Measurements from ENCODE around the gene TBK1.
"Not testable (repeated sequence)": the region's sequence is repeated elsewhere in the genome, so short reads cannot be mapped to it uniquely, and the experiment has no call there.

The TBK1 gene

DNA sequence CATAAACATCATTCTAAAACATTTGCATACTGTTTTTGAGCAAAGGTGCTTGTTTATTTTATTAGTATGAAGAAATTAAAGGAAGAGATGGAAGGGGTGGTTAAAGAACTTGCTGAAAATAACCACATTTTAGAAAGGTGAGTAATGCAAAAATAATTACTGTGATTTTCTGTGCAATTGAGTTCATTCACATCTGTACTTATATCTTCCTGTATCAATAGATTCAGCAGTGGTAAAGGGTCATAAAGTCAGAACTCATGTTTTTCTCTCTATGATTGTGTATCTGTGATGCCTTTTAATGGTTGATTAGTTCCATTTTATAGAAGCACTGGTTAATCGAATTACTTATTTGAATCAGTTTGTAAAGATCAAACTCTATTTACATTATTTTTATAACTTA, 46.0 kb downstream of the TBK1 start:
- no peak for DNase-seq

DNA sequence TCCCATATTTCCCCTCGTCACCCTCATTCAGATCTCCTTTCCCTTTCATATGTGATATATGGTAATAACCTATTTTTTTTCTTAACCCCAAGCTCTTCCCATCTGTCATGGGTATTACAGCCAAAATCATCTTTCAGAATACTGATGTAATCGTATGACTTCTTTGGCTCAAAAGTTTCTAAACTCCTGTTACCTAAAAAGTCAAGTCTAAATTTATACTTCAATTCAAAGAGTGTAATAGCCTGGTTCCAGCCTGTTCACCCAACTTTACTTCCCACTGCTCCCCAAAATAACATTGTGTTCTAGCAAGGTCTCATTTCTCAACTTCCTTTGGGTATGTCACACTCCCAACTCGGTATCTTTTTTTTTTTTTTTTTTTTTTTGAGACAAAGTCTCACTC, 48.5 kb downstream of the TBK1 start:
- DNase-seq = no peak

DNA sequence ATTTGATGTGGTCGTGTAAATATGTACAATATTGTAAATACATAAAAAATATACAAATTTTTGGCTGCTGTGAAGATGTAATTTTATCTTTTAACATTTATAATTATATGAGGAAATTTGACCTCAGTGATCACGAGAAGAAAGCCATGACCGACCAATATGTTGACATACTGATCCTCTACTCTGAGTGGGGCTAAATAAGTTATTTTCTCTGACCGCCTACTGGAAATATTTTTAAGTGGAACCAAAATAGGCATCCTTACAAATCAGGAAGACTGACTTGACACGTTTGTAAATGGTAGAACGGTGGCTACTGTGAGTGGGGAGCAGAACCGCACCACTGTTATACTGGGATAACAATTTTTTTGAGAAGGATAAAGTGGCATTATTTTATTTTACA, 49.6 kb downstream of the TBK1 start:
- no peak for DNase-seq

DNA sequence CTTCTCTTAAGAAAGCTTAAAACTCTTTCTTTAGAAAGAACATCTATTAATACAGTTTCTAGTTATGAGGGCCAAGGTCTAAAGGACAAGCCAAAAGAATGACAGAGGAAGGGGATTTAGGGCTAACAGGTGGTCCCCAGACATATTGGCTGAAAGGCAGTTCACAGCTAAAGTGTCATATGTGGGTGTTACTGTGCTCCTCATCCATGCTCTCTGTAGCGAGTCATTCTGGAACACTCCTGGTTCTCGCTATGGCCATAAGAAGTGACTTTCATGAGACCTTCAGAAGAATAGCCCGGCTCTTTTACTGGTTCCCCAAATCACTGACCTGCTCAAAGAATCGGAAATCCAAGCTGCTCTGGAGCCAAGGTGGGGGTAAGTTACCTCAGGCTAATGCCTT, 55.0 kb downstream of the TBK1 start:
- DNase-seq = no peak

DNA sequence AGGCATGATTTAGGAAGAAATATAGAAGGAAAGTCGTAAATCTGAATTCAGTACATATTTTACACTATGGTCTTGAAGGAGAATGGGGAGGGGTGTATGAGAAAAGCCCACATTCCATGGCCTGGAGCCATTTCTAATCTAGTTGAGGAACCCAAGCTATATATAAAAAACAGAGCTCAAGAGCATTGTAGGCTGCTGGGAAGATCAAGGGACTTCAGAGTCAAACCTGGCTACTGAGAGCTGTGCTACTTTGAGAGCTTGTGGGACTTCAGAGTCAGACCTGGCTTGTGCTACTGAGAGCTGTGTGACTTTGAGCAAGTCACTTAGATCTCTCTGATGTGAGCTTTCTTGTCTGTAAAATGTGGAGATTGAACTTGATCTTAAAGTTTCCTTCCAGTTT, 58.7 kb downstream of the TBK1 start:
- DNase-seq = no peak

DNA sequence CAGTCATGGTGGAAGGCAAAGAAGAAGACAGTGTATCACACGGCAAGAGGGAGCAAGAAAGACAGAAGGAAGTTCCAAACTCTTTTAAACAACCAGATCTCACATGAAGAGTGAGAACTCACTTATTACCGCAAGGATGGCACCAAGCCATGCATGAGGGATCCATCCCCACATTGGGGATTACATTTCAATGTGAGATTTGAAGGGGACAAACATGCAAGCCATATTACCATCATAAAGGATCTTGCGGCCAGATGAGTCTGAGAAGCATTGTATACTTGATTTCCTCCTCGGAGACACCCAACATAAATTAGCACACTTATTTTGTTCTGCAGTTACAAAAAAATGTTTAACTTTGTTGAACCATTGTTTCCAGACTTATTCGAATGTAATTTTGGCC, 66.5 kb downstream of the TBK1 start:
- no peak for DNase-seq

DNA sequence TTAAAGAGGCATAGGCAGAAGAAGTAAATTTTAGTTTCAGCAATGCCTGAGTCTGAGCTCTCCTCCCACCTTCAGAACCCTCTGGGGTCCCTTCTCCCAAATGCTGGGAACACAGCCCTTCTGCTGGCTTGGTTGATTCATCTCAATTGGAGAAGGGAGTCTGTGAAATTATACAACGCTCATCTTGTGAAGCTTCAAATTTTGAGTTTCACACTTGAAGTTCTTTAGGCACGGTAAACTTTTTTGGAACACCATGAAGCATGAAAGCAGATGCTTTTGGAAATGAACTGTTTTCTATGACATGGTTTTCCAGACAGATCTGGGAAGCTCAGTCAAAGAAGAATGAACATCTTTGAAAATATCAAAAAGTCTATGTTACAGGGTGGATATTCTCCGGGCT, 69.9 kb downstream of the TBK1 start:
- no peak for DNase-seq

DNA sequence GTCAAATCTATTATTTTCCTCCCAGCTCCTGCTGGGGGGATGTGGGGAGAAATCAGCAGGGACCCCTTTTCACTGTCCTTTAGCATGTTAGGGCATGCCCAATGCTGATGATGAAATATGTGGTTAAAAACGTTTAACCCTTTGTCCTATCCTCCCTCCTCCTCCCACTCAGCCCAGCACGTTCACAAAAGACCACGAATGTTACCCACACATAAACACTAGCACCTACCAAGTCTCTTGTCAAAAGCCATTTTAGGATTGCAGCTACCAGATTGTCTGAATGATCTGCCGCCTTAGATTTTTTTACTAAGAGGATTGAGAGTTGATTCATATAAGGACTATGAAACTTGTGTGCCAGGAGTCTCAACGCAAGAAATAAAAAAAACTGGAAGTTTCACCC, 70.4 kb downstream of the TBK1 start:
- no peak for DNase-seq

DNA sequence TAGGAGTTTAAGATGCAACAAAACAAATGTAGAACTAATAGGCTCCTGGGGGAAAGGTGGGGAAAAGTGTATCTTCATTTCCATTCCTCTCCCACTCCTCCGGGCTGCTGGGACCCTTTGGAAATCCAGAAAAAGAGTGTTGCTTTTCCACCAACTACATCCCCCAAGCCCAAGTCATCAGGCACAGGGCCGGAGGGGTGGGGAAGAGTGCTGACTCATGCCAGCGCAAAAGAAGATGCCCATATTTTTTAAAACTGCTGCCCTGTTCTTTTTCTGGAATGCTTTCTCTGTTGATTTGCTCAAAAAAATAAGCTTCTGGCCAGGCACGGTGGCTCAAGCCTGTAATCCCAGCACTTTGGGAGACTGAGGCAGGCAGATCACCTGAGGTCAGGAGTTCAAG, 70.9 kb downstream of the TBK1 start:
- no peak for DNase-seq

DNA sequence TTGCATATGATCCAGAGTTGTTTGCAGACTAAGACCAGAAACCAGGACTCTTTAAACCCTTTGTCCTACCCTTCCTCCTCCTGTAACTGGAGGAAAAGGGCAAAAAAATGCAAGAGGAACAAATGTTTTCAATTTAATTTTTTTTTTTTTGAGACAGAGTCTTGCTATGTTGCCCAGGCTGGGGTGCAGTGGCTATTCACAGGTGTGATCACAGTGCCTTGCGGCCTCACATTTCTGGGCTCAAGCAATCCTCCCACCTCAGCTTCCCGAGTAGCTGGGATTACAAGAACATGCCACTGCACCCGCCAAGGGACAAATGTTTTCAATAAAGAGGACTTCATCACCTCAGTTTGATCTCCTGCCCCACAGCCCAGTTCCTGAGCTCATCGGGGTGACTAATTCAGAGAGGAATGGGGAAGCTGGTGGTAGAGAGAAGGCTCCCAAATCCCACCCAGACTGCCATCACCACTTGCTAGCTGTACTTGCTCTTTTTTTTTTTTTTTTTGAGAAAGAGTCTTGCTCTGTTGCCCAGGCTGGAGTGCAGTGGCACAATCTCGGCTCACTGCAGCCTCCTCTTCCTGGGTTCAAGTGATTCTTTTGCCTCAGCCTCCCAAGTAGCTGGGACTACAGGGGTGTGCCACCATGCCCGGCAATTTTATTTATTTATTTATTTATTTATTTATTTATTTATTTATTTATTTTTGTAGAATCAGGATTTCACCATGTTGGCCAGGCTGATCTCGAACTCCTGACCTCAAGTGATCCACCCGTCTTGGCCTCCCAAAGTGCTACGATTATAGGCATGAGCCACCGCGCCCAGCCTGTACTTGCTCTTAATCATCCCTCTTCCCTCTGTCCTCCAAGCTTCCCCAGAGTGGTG, 71.9 kb downstream of the TBK1 start:
- not testable (repeated sequence) for DNase-seq

DNA sequence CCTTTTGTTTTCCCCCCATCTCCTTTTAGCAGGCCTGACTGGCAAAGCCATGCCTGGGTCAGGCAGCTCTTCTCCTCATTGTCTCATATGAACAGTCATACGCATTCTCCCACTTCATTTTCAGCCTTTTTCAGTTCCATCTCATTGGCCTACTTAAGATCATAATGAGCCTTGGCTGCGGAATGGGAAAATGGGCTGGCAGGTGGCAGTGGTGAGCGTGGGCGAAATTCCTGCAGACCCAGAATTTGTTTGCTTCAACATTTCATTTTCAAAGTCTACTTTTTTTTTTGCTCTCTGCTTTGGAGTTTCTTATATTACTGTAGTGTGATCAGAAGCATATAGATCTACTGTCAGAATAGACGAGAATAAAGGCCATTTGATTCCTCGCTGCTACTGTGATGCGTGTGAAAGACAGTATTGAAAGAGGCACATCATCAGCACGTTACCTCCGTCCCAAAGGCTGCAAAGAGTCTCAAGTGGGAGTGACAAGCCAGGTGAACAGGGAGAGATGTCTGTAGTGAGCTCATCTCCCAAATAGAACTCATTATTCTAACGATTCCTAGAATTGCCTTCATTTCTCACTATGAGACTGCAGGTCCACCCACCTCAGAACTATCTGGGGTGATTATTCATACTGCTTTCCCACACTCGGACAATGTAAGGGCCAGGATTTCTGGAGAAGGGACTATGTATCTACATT, 73.7 kb downstream of the TBK1 start:
- no peak for DNase-seq

DNA sequence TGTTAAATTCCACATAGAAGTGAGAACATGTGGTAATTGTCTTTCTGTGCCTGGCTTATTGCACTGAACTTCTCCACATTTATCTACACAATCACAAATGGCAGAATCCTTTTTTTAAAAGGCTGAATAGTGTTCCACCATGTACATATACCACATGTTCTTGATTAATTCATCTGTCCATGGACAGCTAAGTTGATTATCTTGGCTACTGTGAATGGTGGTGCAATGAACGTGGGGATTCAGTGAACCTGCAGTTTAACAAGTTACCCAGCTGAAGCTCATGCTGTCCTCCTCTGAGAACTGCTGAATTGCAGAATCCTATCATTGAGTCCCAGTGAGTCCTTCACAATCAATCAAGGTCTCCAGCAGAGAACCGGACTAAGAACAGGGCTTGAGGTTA, 74.9 kb downstream of the TBK1 start:
- no peak for DNase-seq

DNA sequence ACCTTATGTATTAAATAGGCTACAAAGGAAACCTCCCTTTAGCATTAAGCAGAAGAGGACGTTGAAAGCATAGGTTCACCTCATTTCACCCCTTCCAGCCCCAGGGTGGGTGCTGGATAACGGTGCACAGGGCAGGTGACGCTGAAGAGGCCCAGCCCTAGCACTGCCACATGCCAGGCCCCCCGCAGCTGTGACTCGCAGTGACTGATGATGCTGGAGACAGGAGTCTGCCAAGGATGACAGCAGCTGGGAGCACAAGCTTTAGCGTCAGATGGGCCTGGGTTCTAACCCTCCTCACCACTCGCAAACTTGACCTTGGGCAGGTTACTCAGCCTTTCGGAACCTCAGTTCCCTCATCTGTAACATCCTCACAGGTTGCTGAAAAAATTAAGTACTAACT, 76.7 kb downstream of the TBK1 start:
- no peak for DNase-seq

DNA sequence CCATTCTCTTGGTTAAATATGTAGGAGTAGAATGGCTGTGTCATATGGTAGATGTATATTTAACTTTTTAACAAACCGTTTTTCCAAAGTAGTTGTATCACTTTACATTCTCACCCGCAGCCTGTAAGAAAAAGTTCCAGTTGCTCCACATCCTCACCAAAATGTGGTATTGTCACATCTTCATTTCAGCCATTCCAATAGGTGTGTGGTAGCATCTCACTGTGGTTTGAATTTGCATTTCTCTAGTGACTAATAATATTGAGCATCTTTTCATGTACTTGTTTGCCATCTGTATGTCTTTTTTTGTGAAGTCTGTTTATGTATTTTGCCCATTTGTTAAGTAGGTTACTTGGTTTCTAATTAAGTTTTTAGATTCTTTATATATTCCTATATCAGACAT, 78.6 kb downstream of the TBK1 start:
- DNase-seq = no peak

DNA sequence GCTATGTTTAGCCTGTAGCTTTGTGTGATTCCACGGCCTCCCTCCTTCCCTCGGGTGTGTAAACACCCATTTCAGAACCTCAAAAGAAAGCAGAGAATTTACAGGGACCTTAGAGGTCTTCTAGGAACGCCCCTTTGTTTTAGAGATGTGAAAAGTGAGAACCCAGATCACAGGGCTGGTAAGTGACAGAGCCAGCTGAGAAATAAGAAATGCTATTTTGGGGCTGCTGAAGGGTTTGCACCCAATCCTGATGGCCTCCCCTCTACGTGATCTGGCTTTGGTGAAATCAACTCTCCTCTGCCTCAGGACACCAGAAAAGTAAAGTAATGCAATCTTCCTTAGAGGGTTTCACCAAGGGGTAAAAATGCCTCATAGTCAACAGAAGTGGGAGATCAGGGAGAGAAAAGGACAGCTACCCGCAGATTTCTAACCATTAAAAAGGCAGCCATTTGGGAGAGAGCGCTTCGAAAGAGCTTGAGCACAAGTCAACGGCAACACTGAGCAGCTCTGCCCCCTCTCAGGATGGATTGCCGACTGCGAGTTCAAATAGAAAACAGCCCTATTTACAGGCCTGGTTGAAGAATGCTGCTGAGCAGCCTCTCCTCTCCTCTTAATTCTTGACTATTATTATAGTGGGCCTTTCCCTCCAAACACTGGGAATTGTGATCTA, 79.9 kb downstream of the TBK1 start:
- DNase-seq = no peak

DNA sequence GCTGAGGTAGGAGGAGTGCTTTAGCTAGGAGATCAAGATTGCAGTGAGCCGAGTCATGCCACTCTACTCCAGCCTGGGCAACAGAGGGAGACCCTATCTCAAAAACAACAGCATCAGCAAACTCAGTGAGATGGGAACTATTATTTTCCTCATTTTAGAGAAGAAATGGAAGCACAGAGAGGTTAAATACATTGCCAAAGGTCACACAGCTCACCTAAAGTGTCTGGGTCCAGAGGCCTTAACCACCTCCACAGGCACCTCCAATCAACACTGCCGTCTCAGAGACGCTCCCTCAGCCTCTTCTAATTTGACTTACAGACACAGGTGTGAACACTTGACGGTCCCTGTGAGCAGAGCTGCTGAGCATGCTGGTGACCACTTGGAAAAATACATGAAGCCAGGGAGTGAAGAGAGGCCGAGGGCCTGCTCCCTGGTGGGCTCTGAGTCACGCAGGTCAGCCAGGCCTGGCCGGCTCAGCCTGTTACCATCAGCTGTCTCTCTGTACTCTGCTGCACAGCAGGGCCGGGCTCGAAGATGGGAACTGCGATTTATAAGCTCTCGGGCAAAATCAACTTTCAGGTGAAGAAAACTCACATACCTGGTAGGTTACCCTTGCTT, 80.9 kb downstream of the TBK1 start:
- DNase-seq = no peak

DNA sequence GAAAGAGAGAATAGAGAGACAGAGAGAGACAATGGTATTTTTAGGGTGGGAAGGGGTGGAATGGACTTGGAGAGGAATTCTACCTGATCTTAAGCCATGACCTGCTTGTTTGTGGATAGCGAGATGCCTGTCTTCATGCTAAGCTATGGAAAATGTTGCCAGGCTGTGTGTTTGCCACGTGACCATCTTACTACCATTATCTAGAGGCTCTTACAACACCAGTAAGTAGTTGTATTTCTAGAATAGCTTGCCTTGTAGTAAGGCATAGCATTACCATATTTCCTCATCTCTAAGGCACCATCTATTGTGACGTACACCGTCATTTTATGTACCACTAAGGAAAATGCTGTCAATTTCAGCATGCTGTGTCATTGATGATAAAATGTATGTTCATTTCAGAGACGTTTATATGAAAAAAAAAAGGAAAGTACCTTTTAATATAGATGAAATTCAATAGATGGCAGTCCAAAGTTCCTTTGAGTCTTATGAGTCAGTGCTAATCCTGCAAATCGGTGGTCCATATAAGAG, 82.8 kb downstream of the TBK1 start:
- DNase-seq = no peak

DNA sequence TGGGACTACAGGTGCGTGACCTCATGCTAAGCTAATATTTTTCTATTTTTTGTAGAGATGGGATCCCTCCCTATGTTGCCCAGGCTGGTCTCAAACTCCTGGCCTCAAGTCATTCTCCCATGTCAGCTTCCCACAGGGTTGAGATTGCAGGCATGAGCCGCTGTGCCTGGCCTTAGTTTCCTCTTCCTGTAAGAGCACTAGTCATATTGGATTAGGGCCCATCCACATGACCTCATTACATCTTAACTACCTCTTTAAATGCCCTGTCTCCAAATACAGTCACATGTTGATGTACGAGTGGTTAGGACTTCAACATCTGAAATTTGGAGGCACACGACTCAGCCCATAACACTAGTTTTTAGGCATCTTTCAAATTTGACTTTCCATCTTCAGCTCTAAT, 86.2 kb downstream of the TBK1 start:
- no peak for DNase-seq

DNA sequence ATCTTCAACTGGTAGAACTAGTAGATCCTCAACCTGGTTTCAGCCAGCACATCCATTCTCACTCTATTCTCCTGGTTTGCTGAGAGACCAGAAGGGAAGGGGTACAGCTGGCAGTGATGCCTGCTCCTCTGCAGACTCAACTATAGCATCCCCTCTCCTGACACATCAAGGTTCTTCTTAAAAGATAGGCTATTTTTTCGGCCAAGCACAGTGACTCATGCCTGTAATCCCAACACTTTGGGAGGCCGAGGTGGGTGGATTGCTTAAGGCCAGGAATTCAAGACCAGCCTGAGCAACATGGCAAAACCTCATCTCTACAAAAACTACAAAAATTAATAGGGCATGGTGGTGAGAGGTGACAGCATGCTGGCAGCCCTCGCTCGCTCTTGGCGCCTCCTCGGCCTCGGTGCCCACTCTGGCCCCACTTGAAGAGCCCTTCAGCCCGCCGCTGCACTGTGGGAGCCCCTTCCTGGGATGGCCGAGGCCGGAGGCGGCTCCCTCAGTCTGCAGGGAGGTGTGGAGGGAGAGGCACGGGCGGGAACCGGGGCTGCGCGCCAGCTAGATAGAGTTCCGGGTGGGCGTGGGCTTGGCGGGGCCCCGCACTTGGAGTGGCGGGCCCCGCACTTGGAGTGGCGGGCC, 90.6 kb downstream of the TBK1 start:
- not testable (repeated sequence) for DNase-seq

DNA sequence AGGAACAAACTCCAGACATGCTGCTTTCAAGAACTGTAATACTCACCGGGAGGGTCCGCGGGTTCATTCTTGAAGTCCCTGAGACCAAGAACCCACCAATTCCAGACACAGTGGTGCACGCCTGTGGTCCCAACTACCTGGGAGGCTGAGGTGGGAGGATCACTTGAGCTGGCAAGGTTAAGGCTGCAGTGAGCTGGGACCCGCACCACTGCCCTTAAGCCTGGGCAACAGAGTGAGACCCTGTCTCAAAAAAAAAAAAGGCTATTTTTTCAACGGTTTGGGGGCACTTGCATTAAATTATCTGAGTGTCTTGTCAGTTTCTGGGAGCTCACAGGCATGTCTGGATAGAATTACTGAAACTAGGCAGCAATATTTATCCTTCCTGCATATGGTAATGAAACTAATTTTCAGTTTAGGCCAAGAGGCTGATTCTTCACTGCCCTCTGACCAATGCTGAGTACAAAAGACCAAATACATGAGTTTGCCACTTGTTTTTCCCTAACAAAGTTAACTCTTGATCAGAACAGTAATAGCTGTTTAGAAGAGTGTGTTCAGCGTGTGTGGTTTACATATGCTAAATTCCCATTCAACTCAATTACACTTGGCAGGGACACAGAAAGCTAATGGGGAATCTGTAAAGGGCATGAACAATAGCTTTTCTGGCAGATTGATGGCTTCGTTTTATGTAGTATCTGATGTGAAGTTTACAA, 92.6 kb downstream of the TBK1 start:
- DNase-seq = no peak

DNA sequence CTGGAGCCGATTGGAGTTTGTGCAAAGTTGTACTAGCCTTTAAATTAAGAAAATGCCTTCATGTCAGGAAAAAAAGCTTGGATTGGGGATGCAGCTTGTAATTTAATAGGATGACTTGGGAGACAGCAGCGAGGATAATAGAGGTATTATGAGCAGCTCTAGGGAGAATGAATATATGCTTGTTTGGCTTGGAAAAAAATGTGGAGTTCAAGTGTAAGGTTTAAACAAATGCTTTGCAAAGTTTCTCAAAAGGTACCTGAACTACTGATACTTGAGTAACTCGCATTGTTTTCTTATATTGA, 93.1 kb downstream of the TBK1 start:
- no peak for DNase-seq

DNA sequence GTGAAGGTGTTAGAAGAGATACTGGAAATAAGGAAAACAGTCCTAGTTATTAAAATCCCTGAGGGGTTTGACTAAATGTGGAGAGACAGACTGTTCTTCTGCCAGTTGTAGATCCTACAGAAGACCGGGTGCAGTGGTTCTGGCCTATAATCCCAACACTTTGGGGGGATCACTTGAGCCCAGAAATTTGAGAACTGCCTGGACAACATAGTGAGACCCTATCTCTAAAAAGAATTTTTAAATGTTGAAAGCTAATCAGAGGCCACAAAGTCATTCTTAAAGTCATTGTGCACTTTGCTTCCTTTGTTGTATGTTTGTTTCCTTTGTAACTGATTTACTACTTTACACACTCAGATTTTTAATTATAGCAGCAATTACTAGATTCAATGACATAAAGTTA, 97.2 kb downstream of the TBK1 start:
- no peak for DNase-seq
